ENCODE measurements around the gene NR2E3.

Gene NR2E3

DNA sequence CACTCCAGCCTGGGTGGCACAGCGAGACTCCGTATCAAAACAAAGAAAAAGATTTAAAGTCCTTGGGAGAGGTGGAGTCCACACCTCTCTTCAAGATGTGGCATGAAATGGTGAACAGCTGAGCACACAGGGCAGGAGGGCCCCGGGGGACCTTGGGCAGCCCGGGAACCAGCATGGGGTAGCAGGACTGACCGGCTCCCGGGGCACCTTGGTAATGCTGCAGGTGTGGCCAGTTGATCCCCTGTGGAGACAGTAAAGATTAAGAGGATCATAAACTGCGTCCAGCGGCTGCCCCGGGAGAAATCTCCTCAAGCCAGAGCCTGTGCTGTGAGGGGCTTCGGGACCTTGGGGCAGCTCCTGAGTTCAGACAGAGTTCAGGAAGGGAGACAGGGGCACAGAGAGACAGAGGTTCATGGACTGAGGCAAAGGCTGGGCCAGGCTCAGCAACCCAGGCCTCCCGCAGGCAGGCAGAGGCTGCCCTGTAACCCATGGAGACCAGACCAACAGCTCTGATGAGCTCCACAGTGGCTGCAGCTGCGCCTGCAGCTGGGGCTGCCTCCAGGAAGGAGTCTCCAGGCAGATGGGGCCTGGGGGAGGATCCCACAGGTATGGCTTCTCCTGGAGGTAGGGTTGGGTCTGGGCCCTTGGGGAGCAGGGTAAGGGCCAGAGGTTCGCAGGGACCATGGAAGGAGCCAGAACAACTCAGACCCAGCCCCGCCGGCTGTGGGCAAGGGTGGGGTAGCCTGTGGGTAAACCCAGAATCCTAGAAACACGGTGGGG is at the start of gene NR2E3:
Gene NR2E3, plus strand, starts transcription at position 299 of the 780 bp plus-strand sequence. Its CDS starts 190 bp downstream, at position 489.
- H3K4me3 ChIP-seq (ENCODE audit: low read length in 2 of 2), result no peak within 1 kb of the TSS
- H3K9ac ChIP-seq (ENCODE audit: low read depth in 1 of 2, low read length in 2 of 2), result no peak within 1 kb of the TSS
- no peaks in the 10 kb centered on the region for H3K27me3 ChIP-seq (ENCODE audit: control insufficient read depth in 2 of 2, insufficient read depth in 2 of 2, low read length in 2 of 2)
- no peaks in the 10 kb centered on the region for H3K36me3 ChIP-seq (ENCODE audit: control insufficient read depth in 2 of 2, insufficient read depth in 2 of 2, low read length in 2 of 2)
- H3K27ac ChIP-seq (ENCODE audit: low read depth in 2 of 2, low read length in 2 of 2), result no peak within 1 kb of the TSS
- H3K9me3 ChIP-seq (ENCODE audit: control insufficient read depth in 2 of 2, low read length in 2 of 2), result no peaks in the 10 kb centered on the region
- H3K4me1 ChIP-seq (ENCODE audit: control insufficient read depth in 2 of 2, insufficient read depth in 2 of 2, low read length in 2 of 2), result peaks cover 0 to 3% of the 10 kb centered on the region in 2 donors

DNA sequence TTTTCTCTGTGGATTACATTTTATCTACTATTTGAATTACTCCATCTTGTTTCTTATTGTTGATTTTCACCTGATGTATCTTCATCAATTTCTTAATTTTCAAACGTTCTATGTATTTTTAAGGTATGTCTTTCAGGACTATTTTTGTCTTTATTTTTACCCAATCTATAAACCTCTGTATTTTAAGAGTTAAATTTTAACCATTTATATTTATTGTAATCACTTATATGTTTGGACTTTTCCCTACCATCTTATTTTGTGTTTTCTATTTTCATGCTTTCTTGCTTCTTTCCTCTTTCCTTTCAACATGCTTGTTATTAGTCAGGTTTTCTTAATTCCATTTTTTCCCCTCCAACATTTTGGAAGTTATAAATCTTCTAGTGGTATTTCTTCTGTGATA is 49.5 kb upstream of the NR2E3 start:
- H3K27me3 ChIP-seq (ENCODE audit: control insufficient read depth in 2 of 2, insufficient read depth in 2 of 2, low read length in 2 of 2), result no peaks in the 10 kb centered on the region
- H3K9me3 ChIP-seq (ENCODE audit: control insufficient read depth in 2 of 2, low read length in 2 of 2), result no peaks in the 10 kb centered on the region
- H3K4me3 ChIP-seq (ENCODE audit: low read length in 2 of 2), result no peak overlapping the region
- H3K4me1 ChIP-seq (ENCODE audit: control insufficient read depth in 2 of 2, insufficient read depth in 2 of 2, low read length in 2 of 2), result peaks cover 9 to 23% of the 10 kb centered on the region in 2 donors
- H3K36me3 ChIP-seq (ENCODE audit: control insufficient read depth in 2 of 2, insufficient read depth in 2 of 2, low read length in 2 of 2), result no peaks in the 10 kb centered on the region
- H3K9ac ChIP-seq (ENCODE audit: low read depth in 1 of 2, low read length in 2 of 2), result no peak overlapping the region
- H3K27ac ChIP-seq (ENCODE audit: low read depth in 2 of 2, low read length in 2 of 2), result no peak overlapping the region

DNA sequence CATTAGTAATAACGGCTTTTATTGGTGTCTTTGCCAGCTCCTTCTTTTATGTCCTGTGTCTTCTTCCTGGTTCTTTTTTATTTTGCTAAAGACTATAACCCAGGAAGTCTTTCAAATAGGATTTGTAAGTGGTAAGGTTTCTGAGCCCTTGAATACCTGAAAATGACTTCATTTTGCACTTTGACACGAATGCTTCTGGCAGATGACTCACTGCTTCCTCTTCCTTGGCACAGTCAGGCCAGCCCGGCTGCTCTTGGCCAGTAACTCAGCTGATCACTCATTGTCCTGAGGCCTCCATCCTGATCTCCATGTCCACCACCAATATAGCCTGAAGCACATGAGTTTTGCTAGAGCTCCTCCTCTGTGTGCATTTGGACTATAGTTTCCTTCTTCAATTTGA is 48.7 kb upstream of the NR2E3 start:
- Histone ChIP-seq H3K27ac (ENCODE audit: low read depth in 2 of 2, low read length in 2 of 2) (peak overlapping the region; percentile 73 to 74), H3K36me3 (ENCODE audit: control insufficient read depth in 2 of 2, insufficient read depth in 2 of 2, low read length in 2 of 2) (no peaks in the 10 kb centered on the region), H3K27me3 (ENCODE audit: control insufficient read depth in 2 of 2, insufficient read depth in 2 of 2, low read length in 2 of 2) (no peaks in the 10 kb centered on the region)

DNA sequence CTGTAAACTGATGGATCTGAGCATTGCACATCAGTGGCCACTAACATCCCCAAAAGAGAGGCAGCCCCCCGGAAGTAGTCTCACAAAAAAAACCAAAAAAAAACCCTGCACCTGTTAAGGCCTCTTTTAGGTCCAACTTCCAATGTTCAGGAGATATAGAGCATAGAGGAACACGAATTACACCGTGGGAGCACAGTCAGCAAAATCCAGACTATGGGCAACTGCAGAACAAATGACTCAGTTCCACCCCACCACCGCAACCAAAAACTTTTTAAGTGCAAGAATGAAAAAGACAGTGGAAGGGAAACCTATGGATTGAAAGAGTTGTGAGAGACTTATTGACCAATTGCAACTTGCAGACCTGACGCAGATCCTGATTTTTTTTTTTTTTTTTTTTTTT is 42.2 kb upstream of the NR2E3 start:
- Histone ChIP-seq H3K27ac (ENCODE audit: low read depth in 2 of 2, low read length in 2 of 2) (no peak overlapping the region), H3K4me1 (ENCODE audit: control insufficient read depth in 2 of 2, insufficient read depth in 2 of 2, low read length in 2 of 2) (no peaks in the 10 kb centered on the region), H3K36me3 (ENCODE audit: control insufficient read depth in 2 of 2, insufficient read depth in 2 of 2, low read length in 2 of 2) (peaks cover 0 to 10% of the 10 kb centered on the region in 2 donors), H3K9me3 (ENCODE audit: control insufficient read depth in 2 of 2, low read length in 2 of 2) (no peaks in the 10 kb centered on the region), H3K9ac (ENCODE audit: low read depth in 1 of 2, low read length in 2 of 2) (no peak overlapping the region), H3K27me3 (ENCODE audit: control insufficient read depth in 2 of 2, insufficient read depth in 2 of 2, low read length in 2 of 2) (no peaks in the 10 kb centered on the region), H3K4me3 (ENCODE audit: low read length in 2 of 2) (no peak overlapping the region)

More for the DNA sequence above, 48.7 kb upstream of the NR2E3 start:
- Histone ChIP-seq H3K9ac (ENCODE audit: low read depth in 1 of 2, low read length in 2 of 2) (no peak overlapping the region), H3K4me1 (ENCODE audit: control insufficient read depth in 2 of 2, insufficient read depth in 2 of 2, low read length in 2 of 2) (peaks cover 9 to 21% of the 10 kb centered on the region in 2 donors), H3K4me3 (ENCODE audit: low read length in 2 of 2) (no peak overlapping the region), H3K9me3 (ENCODE audit: control insufficient read depth in 2 of 2, low read length in 2 of 2) (no peaks in the 10 kb centered on the region)

DNA sequence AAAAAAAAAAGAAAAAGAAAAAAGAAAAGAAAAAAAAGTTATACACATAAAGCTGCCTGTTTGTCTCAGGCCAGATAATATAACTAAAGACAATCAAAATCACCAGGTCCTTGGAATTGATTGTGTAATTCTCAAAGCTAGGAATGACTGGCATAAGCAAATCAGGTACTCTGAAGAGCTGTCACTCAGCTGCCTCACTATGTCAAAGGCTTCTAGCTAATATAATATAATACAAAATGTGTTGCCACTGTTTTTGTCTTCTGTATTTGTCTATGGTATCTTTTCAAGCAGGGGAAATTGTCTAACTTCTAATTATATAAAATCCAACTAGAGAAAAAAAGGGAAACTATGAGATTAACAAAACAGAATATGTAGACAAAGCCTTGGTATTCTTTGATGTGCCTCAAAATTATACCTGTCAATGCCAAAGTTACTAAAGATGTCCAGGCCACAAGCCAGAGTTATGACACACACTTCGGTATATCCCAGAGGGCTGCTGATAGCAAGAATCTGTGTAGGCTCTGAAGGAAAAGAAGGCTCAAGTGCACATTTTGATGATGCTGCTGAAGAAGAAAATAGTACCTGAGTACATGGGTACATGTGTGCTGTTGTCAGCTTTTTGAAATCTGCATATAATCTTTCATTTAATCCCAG is 37.0 kb upstream of the NR2E3 start:
- Histone ChIP-seq H3K27ac (ENCODE audit: low read depth in 2 of 2, low read length in 2 of 2) (no peak overlapping the region), H3K27me3 (ENCODE audit: control insufficient read depth in 2 of 2, insufficient read depth in 2 of 2, low read length in 2 of 2) (no peaks in the 10 kb centered on the region), H3K4me3 (ENCODE audit: low read length in 2 of 2) (no peak overlapping the region), H3K4me1 (ENCODE audit: control insufficient read depth in 2 of 2, insufficient read depth in 2 of 2, low read length in 2 of 2) (no peaks in the 10 kb centered on the region), H3K36me3 (ENCODE audit: control insufficient read depth in 2 of 2, insufficient read depth in 2 of 2, low read length in 2 of 2) (peaks cover 0 to 10% of the 10 kb centered on the region in 2 donors), H3K9me3 (ENCODE audit: control insufficient read depth in 2 of 2, low read length in 2 of 2) (no peaks in the 10 kb centered on the region), H3K9ac (ENCODE audit: low read depth in 1 of 2, low read length in 2 of 2) (no peak overlapping the region)

DNA sequence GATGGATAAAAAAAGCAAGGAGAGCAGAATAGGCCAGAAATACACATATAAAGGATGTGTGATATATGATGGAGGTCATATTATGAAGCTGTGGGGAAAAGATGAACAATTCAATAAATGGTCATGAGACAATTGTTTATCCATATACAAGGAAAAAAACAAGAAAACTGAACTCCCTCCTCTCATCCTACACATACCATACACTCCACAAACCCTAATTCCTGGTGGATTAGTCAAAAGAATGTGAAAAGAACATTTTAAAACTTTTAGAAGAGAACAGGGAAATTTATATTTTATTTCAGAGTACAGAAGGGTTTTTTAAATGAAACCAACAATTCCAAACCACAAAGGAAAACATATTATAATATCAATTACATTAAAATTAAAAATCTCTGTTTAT is 34.5 kb upstream of the NR2E3 start:
- Histone ChIP-seq H3K9me3 (ENCODE audit: control insufficient read depth in 2 of 2, low read length in 2 of 2) (no peaks in the 10 kb centered on the region), H3K4me3 (ENCODE audit: low read length in 2 of 2) (no peak overlapping the region), H3K36me3 (ENCODE audit: control insufficient read depth in 2 of 2, insufficient read depth in 2 of 2, low read length in 2 of 2) (peaks cover 0 to 10% of the 10 kb centered on the region in 2 donors), H3K9ac (ENCODE audit: low read depth in 1 of 2, low read length in 2 of 2) (no peak overlapping the region), H3K27ac (ENCODE audit: low read depth in 2 of 2, low read length in 2 of 2) (no peak overlapping the region), H3K27me3 (ENCODE audit: control insufficient read depth in 2 of 2, insufficient read depth in 2 of 2, low read length in 2 of 2) (no peaks in the 10 kb centered on the region), H3K4me1 (ENCODE audit: control insufficient read depth in 2 of 2, insufficient read depth in 2 of 2, low read length in 2 of 2) (peaks cover 2 to 4% of the 10 kb centered on the region in 2 donors)

DNA sequence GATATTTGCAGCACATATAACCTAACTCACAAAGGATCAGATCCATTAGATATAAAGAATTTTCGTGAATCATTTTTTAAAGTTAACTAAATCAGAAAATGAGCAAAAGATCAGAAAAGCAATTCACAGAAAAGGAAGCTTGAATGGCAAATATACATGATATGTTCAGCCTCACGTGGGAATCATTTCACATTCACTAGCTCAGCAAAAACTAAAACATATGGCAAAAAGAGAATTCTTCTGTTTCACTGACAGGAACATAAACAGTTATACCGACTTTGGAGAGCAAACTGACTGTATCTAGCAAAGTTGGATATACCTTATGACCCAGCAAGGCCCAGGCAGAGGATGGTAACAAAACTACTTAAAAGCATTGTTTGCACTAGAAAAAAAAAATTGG is 34.0 kb upstream of the NR2E3 start:
- no peak overlapping the region for H3K9ac ChIP-seq (ENCODE audit: low read depth in 1 of 2, low read length in 2 of 2)
- H3K27ac ChIP-seq (ENCODE audit: low read depth in 2 of 2, low read length in 2 of 2), result no peak overlapping the region
- peaks cover 3 to 4% of the 10 kb centered on the region in 2 donors for H3K4me1 ChIP-seq (ENCODE audit: control insufficient read depth in 2 of 2, insufficient read depth in 2 of 2, low read length in 2 of 2)
- peaks cover 0 to 5% of the 10 kb centered on the region in 2 donors for H3K36me3 ChIP-seq (ENCODE audit: control insufficient read depth in 2 of 2, insufficient read depth in 2 of 2, low read length in 2 of 2)
- H3K4me3 ChIP-seq (ENCODE audit: low read length in 2 of 2), result no peak overlapping the region
- no peaks in the 10 kb centered on the region for H3K27me3 ChIP-seq (ENCODE audit: control insufficient read depth in 2 of 2, insufficient read depth in 2 of 2, low read length in 2 of 2)
- H3K9me3 ChIP-seq (ENCODE audit: control insufficient read depth in 2 of 2, low read length in 2 of 2), result no peaks in the 10 kb centered on the region

DNA sequence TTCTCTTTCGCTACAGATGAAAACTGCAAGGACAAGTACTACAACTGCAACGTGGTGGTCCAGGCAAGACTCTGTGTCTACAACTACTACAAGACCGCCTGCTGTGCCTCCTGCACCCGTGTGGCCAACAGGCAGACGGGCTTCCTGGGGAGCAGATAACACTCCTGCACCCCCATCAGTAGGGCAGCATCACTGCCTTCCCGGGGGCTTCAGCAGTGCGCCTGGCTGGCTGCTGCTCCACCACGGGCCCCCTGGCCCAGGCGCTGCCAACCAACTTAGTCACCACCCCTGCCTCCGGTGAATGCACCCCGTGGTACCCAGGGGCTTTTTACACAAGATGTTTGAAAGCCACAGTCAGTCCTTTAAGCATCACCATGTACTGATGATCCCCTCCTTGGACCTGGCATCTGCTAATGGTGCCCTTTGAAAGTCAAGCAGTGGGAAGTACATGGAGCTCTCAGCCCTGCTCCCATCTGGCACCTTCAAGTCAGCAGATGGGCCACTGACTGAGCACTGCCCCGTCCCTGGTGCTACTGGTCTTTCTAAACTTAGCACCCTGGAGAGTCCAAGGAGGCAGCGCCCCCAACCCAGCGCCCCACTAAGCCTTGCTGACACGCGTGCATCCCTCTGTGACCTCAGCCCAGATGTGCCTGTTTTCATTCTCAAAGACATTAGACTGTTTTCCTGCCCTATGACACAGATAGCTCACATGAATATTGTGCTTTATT is 33.0 kb upstream of the NR2E3 start:
- H3K4me1 ChIP-seq (ENCODE audit: control insufficient read depth in 2 of 2, insufficient read depth in 2 of 2, low read length in 2 of 2), result peaks cover 3 to 4% of the 10 kb centered on the region in 2 donors
- H3K27me3 ChIP-seq (ENCODE audit: control insufficient read depth in 2 of 2, insufficient read depth in 2 of 2, low read length in 2 of 2), result no peaks in the 10 kb centered on the region
- H3K9me3 ChIP-seq (ENCODE audit: control insufficient read depth in 2 of 2, low read length in 2 of 2), result no peaks in the 10 kb centered on the region
- no peak overlapping the region for H3K27ac ChIP-seq (ENCODE audit: low read depth in 2 of 2, low read length in 2 of 2)
- H3K4me3 ChIP-seq (ENCODE audit: low read length in 2 of 2), result no peak overlapping the region
- no peaks in the 10 kb centered on the region for H3K36me3 ChIP-seq (ENCODE audit: control insufficient read depth in 2 of 2, insufficient read depth in 2 of 2, low read length in 2 of 2)
- H3K9ac ChIP-seq (ENCODE audit: low read depth in 1 of 2, low read length in 2 of 2), result no peak overlapping the region

DNA sequence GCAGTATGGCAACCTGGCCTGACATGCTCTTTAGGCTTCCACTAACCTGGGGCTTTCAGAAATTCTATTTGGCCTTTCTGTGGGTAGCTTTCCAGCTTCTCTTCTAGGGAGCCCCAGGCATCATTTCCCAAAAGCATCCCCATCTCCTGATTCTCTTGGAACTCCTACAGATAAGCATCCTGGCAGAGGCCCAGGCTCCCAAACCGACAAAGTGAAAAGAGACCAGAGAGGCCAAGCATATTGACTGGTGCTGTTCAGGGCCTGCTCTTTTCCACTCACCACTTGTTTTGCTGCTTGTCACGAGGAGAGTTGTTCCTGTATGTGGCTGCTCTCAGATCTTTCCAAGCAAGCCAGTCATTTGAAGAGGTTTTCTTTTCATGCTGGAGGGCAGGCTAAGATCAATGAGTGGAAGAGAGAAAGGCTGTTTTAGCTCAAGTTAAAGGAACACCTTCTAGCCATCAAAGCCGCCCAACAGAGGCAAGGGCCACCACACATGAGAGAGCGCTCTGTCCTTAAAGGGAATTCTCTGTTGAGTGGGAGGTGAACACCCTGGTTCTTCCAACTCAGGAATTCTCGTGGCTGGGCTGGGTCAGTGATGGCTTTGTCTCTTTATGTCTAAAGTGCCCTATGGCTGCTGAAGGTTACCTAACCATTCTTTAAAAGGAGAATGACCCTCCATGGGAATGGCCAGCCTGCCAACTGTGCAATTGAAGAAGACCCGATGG is 31.1 kb upstream of the NR2E3 start:
- Histone ChIP-seq H3K4me3 (ENCODE audit: low read length in 2 of 2) (no peak overlapping the region), H3K27me3 (ENCODE audit: control insufficient read depth in 2 of 2, insufficient read depth in 2 of 2, low read length in 2 of 2) (no peaks in the 10 kb centered on the region), H3K9me3 (ENCODE audit: control insufficient read depth in 2 of 2, low read length in 2 of 2) (no peaks in the 10 kb centered on the region), H3K36me3 (ENCODE audit: control insufficient read depth in 2 of 2, insufficient read depth in 2 of 2, low read length in 2 of 2) (no peaks in the 10 kb centered on the region), H3K9ac (ENCODE audit: low read depth in 1 of 2, low read length in 2 of 2) (no peak overlapping the region), H3K4me1 (ENCODE audit: control insufficient read depth in 2 of 2, insufficient read depth in 2 of 2, low read length in 2 of 2) (peaks cover 3 to 4% of the 10 kb centered on the region in 2 donors), H3K27ac (ENCODE audit: low read depth in 2 of 2, low read length in 2 of 2) (no peak overlapping the region)

Data from mucosa of rectum (tissue), 2 donors.